Measurements from ENCODE around the gene SEC63. TPM values are rescaled to one million over a fixed set of nuclear protein-coding genes. Genes with fewer than 3 reads are reported as not detected.

The SEC63 gene
- total and polyA plus RNA-seq, 12 donors: 23.8 to 190 (median 64.1) TPM

DNA sequence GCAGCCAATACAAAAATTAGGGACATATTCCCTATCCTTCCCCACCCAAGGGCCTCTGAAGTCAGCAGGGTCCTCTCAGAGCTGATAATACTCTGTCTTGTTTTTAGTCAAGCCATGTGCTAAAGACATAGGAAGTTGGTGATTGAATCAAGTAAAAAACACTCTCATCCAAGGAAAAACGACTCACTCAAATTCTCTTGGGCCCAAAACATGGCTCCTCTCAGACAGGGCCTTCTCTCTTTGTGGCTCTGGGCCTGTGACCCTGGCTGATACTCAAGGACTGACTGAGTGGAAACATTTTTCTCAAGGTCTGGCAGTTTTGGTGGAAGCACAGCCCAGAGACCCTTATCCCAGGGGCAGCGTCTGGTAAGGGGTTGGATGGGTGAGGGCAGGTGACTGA, 127.9 kb downstream of the SEC63 start:
- no peak for DNase-seq
- no peaks in the 10 kb centered on the region for H3K27me3 ChIP-seq
- 65 to 71% (median 69%) methylated on average over 2 of the region's 2 CpGs for WGBS, 4 donors
- no peak overlapping the region for H3K27ac ChIP-seq
- H3K36me3 ChIP-seq (replicated peaks in 1 of 2): no peaks in the 10 kb centered on the region
- no peaks in the 10 kb centered on the region for H3K9me3 ChIP-seq (replicated peaks in 1 of 3)
- TF ChIP-seq POLR2A (IDR thresholded peaks at IDR 0.05): no peak
- TF ChIP-seq, protein P1, sequence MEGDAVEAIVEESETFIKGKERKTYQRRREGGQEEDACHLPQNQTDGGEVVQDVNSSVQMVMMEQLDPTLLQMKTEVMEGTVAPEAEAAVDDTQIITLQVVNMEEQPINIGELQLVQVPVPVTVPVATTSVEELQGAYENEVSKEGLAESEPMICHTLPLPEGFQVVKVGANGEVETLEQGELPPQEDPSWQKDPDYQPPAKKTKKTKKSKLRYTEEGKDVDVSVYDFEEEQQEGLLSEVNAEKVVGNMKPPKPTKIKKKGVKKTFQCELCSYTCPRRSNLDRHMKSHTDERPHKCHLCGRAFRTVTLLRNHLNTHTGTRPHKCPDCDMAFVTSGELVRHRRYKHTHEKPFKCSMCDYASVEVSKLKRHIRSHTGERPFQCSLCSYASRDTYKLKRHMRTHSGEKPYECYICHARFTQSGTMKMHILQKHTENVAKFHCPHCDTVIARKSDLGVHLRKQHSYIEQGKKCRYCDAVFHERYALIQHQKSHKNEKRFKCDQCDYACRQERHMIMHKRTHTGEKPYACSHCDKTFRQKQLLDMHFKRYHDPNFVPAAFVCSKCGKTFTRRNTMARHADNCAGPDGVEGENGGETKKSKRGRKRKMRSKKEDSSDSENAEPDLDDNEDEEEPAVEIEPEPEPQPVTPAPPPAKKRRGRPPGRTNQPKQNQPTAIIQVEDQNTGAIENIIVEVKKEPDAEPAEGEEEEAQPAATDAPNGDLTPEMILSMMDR (IDR thresholded peaks at IDR 0.05): no peak
- no peaks in the 10 kb centered on the region for H3K4me1 ChIP-seq (replicated peaks in 1 of 2)
- no peak overlapping the region for H3K4me3 ChIP-seq
- intact Hi-C loops (cut with DNase I): loop anchor here in 1 of 2 donors (10.0 kb wide), 1 partner anchor 145 kb away; no protein-coding TSS in a partner anchor

DNA sequence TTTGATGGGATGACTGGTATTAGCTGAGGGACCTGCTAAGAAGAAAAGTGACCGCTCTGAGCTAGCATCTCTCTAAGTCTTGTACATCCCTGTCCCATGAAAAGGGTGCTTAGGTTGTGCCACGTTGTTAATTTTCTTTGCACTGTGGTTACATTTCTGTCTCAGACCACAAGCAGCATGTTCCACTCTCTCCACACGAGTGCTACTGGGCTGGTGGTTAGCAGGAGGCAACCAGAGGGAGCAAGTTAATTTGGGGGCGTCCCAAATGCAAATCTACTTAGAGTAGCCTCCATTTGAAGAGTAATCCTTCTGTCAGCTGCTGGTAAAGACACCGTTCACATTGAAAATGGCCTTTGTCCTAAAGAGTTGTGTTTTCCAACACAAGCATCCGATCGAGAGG, 130.5 kb downstream of the SEC63 start:
- WGBS, 4 donors: 81 to 88% (median 84%) methylated on average over 6 to 7 of the region's 7 CpGs
- H3K27me3 ChIP-seq: peaks cover 4% of the 10 kb centered on the region
- no peaks in the 10 kb centered on the region for H3K9me3 ChIP-seq (replicated peaks in 1 of 3)
- DNase-seq: no peak
- H3K36me3 ChIP-seq (replicated peaks in 1 of 2): no peaks in the 10 kb centered on the region
- intact Hi-C loops (cut with DNase I): no loop called here
- no peak for TF ChIP-seq POLR2A (IDR thresholded peaks at IDR 0.05)
- TF ChIP-seq, protein P1 (IDR thresholded peaks at IDR 0.05): no peak
- H3K4me3 ChIP-seq: no peak overlapping the region
- H3K27ac ChIP-seq: no peak overlapping the region
- no peaks in the 10 kb centered on the region for H3K4me1 ChIP-seq (replicated peaks in 1 of 2)

DNA sequence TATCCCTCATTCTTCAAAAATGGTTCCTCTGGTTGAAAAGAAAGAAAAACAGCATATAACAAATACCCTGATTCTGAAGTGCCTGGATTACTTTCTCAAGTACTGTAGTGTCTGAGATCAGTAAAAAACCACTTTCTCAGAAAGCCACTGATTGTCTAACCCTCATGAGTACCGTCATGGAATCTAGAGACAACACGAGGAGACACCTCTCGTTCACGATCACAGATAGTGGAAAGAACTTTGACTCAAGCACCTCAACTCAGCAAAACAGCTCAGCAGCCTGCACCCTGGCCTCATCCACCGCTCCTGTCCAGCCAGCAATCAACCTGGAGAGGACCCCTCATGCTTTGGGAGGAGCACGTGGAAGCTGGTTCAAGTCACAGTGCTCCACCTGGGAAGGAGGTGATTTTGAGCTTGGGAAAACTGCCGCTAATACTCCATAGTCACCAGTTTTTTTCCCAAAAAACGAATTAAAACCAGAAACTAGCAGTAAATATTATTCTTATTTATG, 134.9 kb downstream of the SEC63 start:
- 72 to 84% (median 75%) methylated on average over 8 of the region's 8 CpGs for WGBS, 4 donors
- H3K9me3 ChIP-seq (replicated peaks in 1 of 3): no peaks in the 10 kb centered on the region
- peaks cover 4% of the 10 kb centered on the region for H3K27me3 ChIP-seq
- DNase-seq: no peak
- no peaks in the 10 kb centered on the region for H3K4me1 ChIP-seq (replicated peaks in 1 of 2)
- no peak overlapping the region for H3K27ac ChIP-seq
- H3K4me3 ChIP-seq: no peak overlapping the region
- H3K36me3 ChIP-seq (replicated peaks in 1 of 2): no peaks in the 10 kb centered on the region
- no peak for TF ChIP-seq POLR2A (IDR thresholded peaks at IDR 0.05)
- TF ChIP-seq, protein P1 (IDR thresholded peaks at IDR 0.05): no peak
- intact Hi-C loops (cut with DNase I): no loop called here

DNA sequence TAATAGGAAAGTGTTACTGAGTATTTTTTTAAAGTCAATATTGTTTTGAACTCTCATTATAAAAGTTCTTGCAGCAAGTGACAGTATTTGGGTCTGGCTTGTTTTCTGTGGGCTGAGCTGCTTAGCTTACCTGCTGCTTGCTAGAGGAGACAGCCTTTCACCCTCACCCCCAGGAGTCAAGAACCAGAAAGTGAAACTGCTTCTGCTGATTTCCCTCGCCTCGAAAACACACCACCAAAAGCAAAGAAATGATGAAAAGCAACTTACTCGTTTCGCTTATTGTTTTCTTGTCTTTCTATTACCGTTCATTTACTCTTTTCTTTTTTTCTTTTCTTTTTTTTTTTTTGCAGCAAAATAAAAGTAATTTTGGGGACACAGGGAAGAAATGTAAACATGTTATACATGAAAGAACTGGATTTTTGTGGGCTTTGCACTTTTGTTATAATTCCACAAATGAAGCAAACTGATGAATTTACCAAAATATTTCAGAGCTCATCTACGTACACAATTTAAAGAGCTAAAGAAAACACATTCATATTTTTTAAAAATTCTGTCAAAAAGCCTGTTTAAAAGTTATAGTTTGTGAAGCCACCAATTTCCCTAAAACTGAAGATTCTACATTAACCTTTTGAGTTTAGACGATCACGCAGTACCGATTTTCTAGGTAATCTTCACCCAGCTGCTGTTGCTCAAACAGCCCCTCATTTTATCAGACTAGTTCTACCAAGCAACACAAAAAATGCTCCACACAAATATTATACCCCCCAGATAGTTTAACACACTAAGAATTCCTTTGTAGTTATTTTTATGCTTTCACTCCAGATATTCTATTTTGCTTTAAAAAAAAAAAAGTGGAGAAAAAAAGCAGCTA, 135.6 kb downstream of the SEC63 start:
- intact Hi-C loops (cut with DNase I): no loop called here
- TF ChIP-seq, protein P1 (IDR thresholded peaks at IDR 0.05): no peak
- peaks cover 4% of the 10 kb centered on the region for H3K27me3 ChIP-seq
- H3K36me3 ChIP-seq (replicated peaks in 1 of 2): no peaks in the 10 kb centered on the region
- 66 to 73% (median 70%) methylated on average over 9 of the region's 9 CpGs for WGBS, 4 donors
- no peak overlapping the region for H3K4me3 ChIP-seq
- no peak for DNase-seq
- no peaks in the 10 kb centered on the region for H3K4me1 ChIP-seq (replicated peaks in 1 of 2)
- H3K9me3 ChIP-seq (replicated peaks in 1 of 3): no peaks in the 10 kb centered on the region
- no peak overlapping the region for H3K27ac ChIP-seq

All from adrenal gland (tissue), 12 donors.